Activated B cell treated with CpG ODN at 0.5 μM for 24 hours (primary cell): ENCODE results near the gene INPPL1. TPM values are rescaled to one million over a fixed set of nuclear protein-coding genes. Genes with fewer than 3 reads are reported as not detected.

ENCODE experiments used
- ATAC-seq: fragments of 200-7000 bp; cut with Tn5 transposase; one replicate; pipeline ENCODE4 v1.10.0; 2021; ENCODE audit warnings: low read depth, mild to moderate bottlenecking, moderate library complexity
- CTCF ChIA-PET: fragments of 350-600 bp; sonication (Branson Sonifier 250); formaldehyde crosslinking; loops from one replicate; lab custom pipeline; 2021; ENCODE audit warnings: antibody characterized with exemption; lab: Charles Lee
- POLR2A ChIA-PET: fragments of 350-600 bp; sonication (Branson Sonifier 250); formaldehyde crosslinking; loops from one replicate; lab custom pipeline; 2021; ENCODE audit warnings: antibody characterized with exemption; lab: Charles Lee
- DNase-seq: peaks from one replicate; pipeline ENCODE4 v3.0.0; 2022
- H3K27ac Mint-ChIP-seq: one replicate; pipeline ENCODE4 v1.8.0; 2020; ENCODE audit warnings: mixed read lengths
- H3K27me3 Mint-ChIP-seq: one replicate; pipeline ENCODE4 v1.8.0; 2021; ENCODE audit warnings: mixed read lengths
- H3K36me3 Mint-ChIP-seq: one replicate; pipeline ENCODE4 v1.8.0; 2021; ENCODE audit warnings: low read depth, mixed read lengths
- H3K4me1 Mint-ChIP-seq: one replicate; pipeline ENCODE4 v1.8.0; 2021; ENCODE audit warnings: mixed read lengths
- H3K4me3 Mint-ChIP-seq: one replicate; pipeline ENCODE4 v1.8.0; 2020; ENCODE audit warnings: mild to moderate bottlenecking, mixed read lengths
- H3K9me3 Mint-ChIP-seq: one replicate; pipeline ENCODE4 v1.8.0; 2020; ENCODE audit warnings: mixed read lengths
- intact Hi-C: fragments of 100-400 bp; cut with micrococcal nuclease; formaldehyde crosslinking; loops from one replicate; pipeline ENCODE4 v1.15.1; 2024
- total RNA-seq: library from RNA; stranded (reverse); gene quantifications from 2 replicates; pipeline ENCODE4 v1.2.3, GENCODE V29; 2022
- TF ChIP-seq, protein P1 (sequence below): fragments of 200-600 bp; IDR thresholded peaks from one replicate; pipeline ENCODE4 v1.8.0; 2022; ENCODE audit warnings: antibody characterized with exemption, mild to moderate bottlenecking

The INPPL1 gene
- total RNA-seq, 1 donor from 2014 or later: 129 TPM

DNA sequence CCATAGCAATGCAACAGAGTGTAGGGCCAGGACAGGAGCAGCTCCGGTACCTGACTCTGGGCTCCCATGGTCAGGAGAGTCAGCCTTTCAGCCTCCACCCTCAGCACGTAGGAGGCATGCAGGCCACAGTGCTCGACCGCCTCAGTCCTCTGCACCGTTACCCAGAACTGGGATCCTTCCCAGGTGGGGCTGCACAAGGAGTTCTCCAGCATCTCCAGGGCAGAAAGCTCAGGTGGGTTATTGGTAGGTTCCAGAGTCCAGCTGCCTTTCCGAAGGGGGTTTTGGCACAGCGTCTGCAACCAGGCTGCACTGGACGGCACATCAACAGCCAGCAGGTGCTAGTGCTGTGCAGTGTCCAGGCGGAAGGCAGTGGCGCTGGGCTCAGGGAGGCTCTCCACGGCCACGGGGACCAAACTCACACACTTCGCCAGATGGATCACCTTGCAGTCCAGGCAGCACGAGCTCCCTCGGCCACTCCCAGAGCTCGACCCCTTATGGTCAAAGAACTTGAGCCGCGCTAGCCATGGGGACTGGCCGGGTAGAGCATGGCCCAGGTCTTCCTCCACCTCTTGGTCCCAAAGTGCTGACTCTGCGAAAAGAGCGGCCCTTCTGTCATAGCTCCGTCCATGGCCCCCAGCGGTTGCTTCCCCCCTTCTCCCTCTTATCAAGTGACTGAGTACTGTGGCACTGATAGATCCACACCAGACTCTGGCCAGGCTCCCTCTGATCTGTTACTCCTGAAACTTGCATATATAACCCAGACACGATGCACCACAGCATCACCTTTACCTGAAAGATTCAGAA lies 26.3 kb downstream of the INPPL1 start:
- H3K4me3 Mint-ChIP-seq: no peak overlapping the region
- TF ChIP-seq, protein P1, sequence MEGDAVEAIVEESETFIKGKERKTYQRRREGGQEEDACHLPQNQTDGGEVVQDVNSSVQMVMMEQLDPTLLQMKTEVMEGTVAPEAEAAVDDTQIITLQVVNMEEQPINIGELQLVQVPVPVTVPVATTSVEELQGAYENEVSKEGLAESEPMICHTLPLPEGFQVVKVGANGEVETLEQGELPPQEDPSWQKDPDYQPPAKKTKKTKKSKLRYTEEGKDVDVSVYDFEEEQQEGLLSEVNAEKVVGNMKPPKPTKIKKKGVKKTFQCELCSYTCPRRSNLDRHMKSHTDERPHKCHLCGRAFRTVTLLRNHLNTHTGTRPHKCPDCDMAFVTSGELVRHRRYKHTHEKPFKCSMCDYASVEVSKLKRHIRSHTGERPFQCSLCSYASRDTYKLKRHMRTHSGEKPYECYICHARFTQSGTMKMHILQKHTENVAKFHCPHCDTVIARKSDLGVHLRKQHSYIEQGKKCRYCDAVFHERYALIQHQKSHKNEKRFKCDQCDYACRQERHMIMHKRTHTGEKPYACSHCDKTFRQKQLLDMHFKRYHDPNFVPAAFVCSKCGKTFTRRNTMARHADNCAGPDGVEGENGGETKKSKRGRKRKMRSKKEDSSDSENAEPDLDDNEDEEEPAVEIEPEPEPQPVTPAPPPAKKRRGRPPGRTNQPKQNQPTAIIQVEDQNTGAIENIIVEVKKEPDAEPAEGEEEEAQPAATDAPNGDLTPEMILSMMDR: no peak
- H3K27ac Mint-ChIP-seq: no peak overlapping the region
- no peaks in the 10 kb centered on the region for H3K36me3 Mint-ChIP-seq
- no peaks in the 10 kb centered on the region for H3K4me1 Mint-ChIP-seq
- H3K27me3 Mint-ChIP-seq: peaks cover 21% of the 10 kb centered on the region
- intact Hi-C loops: loop anchor here (1.0 kb wide), 1 partner anchor 16 kb away; no protein-coding TSS in a partner anchor
- ChIA-PET CTCF (no interaction called here), POLR2A (no interaction called here)
- DNase-seq (no peak), ATAC-seq (no peak)
- no peaks in the 10 kb centered on the region for H3K9me3 Mint-ChIP-seq

DNA sequence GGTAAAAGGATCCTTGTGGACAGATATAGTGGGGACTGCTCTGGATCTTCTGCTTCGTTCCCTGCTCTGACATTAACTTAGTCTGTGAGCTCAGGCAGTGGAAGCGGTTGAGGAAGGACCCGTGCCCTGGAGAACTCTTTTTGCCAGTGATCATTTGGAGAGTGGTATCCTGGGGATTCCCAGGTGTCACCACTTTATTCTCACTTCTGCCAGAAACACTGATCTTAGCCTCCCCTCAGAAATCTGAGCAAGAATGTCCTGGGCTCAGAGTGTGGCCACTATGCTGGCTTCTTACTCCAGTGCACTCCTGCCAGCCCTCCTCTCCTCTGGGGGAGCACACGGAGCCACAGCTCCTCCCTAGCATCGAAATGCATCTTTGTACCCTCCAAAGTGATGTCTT lies 27.0 kb downstream of the INPPL1 start:
- no peak for DNase-seq
- no peaks in the 10 kb centered on the region for H3K9me3 Mint-ChIP-seq
- H3K27ac Mint-ChIP-seq: no peak overlapping the region
- peaks cover 21% of the 10 kb centered on the region for H3K27me3 Mint-ChIP-seq
- no peak overlapping the region for H3K4me3 Mint-ChIP-seq
- H3K4me1 Mint-ChIP-seq: no peaks in the 10 kb centered on the region
- intact Hi-C loops: no loop called here
- ATAC-seq: no peak
- ChIA-PET CTCF (no interaction called here), POLR2A (no interaction called here)
- TF ChIP-seq, protein P1: no peak
- H3K36me3 Mint-ChIP-seq: no peaks in the 10 kb centered on the region

DNA sequence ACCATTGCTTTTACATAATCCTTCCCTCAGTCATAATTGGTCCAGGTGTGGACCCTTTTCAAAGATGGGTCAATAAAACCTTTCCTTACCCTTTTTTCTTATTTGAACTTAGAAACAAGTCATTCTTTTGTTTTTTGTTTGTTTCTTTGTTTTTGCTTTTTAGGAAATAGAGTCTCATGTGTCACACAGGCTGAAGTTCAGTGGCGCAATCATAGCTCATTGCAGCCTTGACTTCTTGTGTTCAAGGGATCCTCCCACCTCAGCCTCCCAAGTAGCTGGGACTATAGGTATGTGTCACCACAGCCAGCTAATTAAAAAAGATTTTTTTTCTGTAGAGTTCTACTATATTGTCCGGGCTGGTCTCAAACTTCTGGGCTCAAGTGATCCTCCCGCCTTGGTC lies 28.8 kb downstream of the INPPL1 start:
- H3K36me3 Mint-ChIP-seq: no peaks in the 10 kb centered on the region
- TF ChIP-seq, protein P1: no peak

DNA sequence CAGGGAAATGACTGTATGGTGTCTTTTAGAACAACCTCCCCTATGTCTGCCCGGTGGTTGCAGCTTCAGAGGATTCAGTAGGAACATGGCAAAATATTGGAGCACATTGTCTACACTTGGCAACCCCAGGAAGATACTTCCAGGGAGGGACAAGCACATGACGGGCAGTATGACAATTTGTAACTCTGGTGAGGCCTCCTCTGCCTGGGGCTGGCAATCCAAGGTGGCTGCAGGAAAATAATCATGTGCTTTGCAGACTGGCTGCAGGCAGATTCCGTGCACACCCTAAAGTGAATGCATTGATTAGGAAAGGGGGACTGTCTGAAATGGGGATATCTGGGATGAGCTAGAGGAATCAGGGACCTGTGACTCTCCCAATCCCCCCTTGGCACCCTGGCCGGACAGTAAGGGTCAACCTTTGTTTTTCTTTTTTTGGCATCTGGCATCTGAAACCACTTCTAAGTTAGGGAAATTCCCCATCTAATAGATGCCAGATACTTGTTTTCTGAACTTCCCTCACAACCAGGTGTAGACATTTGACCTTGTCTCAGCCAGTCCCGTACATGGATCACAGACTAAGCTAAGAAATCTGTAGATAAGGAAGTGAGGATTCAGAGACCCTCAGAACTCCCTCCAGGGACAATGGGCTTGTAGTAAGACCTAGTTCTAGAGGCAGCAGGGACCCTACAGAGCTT lies 29.9 kb downstream of the INPPL1 start:
- Mint-ChIP-seq H3K36me3 (no peaks in the 10 kb centered on the region), H3K9me3 (no peaks in the 10 kb centered on the region), H3K27ac (no peak overlapping the region), H3K4me1 (no peaks in the 10 kb centered on the region), H3K27me3 (peaks cover 18% of the 10 kb centered on the region), H3K4me3 (no peak overlapping the region)
- CTCF ChIA-PET: no interaction called here
- DNase-seq (no peak), ATAC-seq (no peak)
- POLR2A ChIA-PET: no interaction called here
- intact Hi-C loops: no loop called here
- TF ChIP-seq, protein P1: no peak

More for the DNA sequence above, 28.8 kb downstream of the INPPL1 start:
- CTCF ChIA-PET: no interaction called here
- POLR2A ChIA-PET: no interaction called here
- intact Hi-C loops: no loop called here
- Mint-ChIP-seq H3K4me1 (no peaks in the 10 kb centered on the region), H3K4me3 (no peak overlapping the region), H3K27ac (no peak overlapping the region), H3K27me3 (peaks cover 21% of the 10 kb centered on the region), H3K9me3 (no peaks in the 10 kb centered on the region)
- DNase-seq (no peak), ATAC-seq (no peak)

DNA sequence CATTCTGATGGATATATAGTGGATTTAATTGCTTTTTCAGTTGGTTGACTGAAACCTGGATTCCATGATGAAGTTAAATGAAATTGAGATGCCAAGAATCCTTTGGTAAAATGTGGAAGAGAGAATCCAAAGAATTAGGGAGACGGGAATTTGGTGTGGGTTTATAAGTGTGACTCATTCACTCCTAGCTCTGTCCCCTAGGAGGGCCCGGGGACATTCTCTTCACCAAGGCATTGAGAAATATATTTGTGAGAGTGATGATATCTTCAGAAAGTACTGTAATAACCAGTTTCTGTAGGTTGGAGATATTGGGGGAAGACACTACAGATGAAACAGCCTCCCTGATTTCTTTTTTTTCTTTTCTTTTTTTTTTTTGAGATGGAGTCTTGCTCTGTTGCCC lies 33.0 kb downstream of the INPPL1 start:
- ChIA-PET POLR2A (no interaction called here), CTCF (no interaction called here)
- Mint-ChIP-seq H3K27me3 (peaks cover 18% of the 10 kb centered on the region), H3K36me3 (no peaks in the 10 kb centered on the region), H3K9me3 (no peaks in the 10 kb centered on the region), H3K4me1 (no peaks in the 10 kb centered on the region), H3K27ac (no peak overlapping the region), H3K4me3 (no peak overlapping the region)
- DNase-seq (no peak), ATAC-seq (no peak)
- TF ChIP-seq, protein P1: no peak
- intact Hi-C loops: no loop called here
